Activated gamma-delta T cell treated with anti-CD3 and anti-CD28 coated beads, Interleukin-2, amount 50 U/mL, for 16 hours (primary cell): Measurements from ENCODE around the gene TAPBP.
"Not testable (repeated sequence)": the region's sequence is repeated elsewhere in the genome, so short reads cannot be mapped to it uniquely, and the experiment has no call there.

Experiments
- DNase-seq: peaks from one replicate; pipeline ENCODE4 v3.0.0-alpha.2; 2020; ENCODE audit warnings: low read depth

The TAPBP gene

GRCh38 chr6:33276581-33276863 is 37.4 kb downstream of the TAPBP start:
- DNase-seq, result no peak

GRCh38 chr6:33275795-33276580 is 37.9 kb downstream of the TAPBP start:
- DNase-seq, result not testable (repeated sequence)

- no peak for DNase-seq
Measured at GRCh38 chr6:33273924-33274902, 39.7 kb downstream of the TAPBP start.

- no peak for DNase-seq
Measured at GRCh38 chr6:33273129-33273923, 40.6 kb downstream of the TAPBP start.

GRCh38 chr6:33272275-33273128 is 41.4 kb downstream of the TAPBP start:
- DNase-seq, result no peak

GRCh38 chr6:33271468-33272274 is 42.2 kb downstream of the TAPBP start, which contains the start of the genes RPS18 and VPS52:
TSS of gene RPS18 (plus strand) at chr6:33272075. CDS start at chr6:33272120, 45 bp downstream.
TSS of gene VPS52 (minus strand) at chr6:33271876. CDS start at chr6:33271675, 201 bp downstream.
- peak; percentile 84 for DNase-seq

- no peak for DNase-seq
Measured at GRCh38 chr6:33271117-33271467, 42.8 kb downstream of the TAPBP start.

GRCh38 chr6:33264015-33264414 is 49.9 kb downstream of the TAPBP start:
- no peak for DNase-seq

- DNase-seq, result not testable (repeated sequence)
Measured at GRCh38 chr6:33262490-33262889, 51.4 kb downstream of the TAPBP start.

GRCh38 chr6:33259032-33259431 is 54.8 kb downstream of the TAPBP start:
- DNase-seq, result no peak

GRCh38 chr6:33254591-33254990 is 59.3 kb downstream of the TAPBP start:
- DNase-seq, result no peak

- no peak for DNase-seq
Measured at GRCh38 chr6:33252759-33253158, 61.1 kb downstream of the TAPBP start.

- no peak for DNase-seq
Measured at GRCh38 chr6:33251395-33252012, 62.4 kb downstream of the TAPBP start.

GRCh38 chr6:33250731-33251130 is 63.1 kb downstream of the TAPBP start:
- DNase-seq, result no peak

- no peak for DNase-seq
Measured at GRCh38 chr6:33249732-33250630, 63.9 kb downstream of the TAPBP start.
